GM10266 (cell line): ENCODE results near the gene SRGAP3.

Source experiments
- DNase-seq: peaks from one replicate; pipeline ENCODE4 v3.0.0; 2012; ENCODE audit errors: extremely low spot score
- CTCF ChIP-seq: IDR thresholded peaks from 2 replicates; pipeline ENCODE4 v1.5.1; 2012; ENCODE audit warnings: mild to moderate bottlenecking, low read depth; ENCODE audit not compliant: control insufficient read depth, insufficient read depth; ENCODE audit errors: missing control alignments

Gene SRGAP3

GRCh38 chr3:9218514-9218846, 31.0 kb downstream of the SRGAP3 start:
- DNase-seq, result no peak
- no peak for TF ChIP-seq CTCF

- TF ChIP-seq CTCF, result no peak
- no peak for DNase-seq
Measured at GRCh38 chr3:9217784-9218513, 31.5 kb downstream of the SRGAP3 start.

GRCh38 chr3:9216736-9217135, 32.7 kb downstream of the SRGAP3 start:
- no peak for DNase-seq
- no peak for TF ChIP-seq CTCF

GRCh38 chr3:9214599-9214998, 34.8 kb downstream of the SRGAP3 start:
- no peak for DNase-seq
- TF ChIP-seq CTCF, result no peak

- no peak for DNase-seq
- TF ChIP-seq CTCF, result no peak
Measured at GRCh38 chr3:9214185-9214584, 35.3 kb downstream of the SRGAP3 start.

- no peak for DNase-seq
- TF ChIP-seq CTCF, result no peak
Measured at GRCh38 chr3:9213019-9213634, 36.3 kb downstream of the SRGAP3 start.

- no peak for TF ChIP-seq CTCF
- no peak for DNase-seq
Measured at GRCh38 chr3:9211155-9211950, 38.1 kb downstream of the SRGAP3 start.
